Right lobe of liver (tissue), 4 donors: ENCODE measurements around the gene PTEN.

Experiments
- POLR2A ChIP-seq: fragments of 450-650 bp; IDR thresholded peaks from one replicate; pipeline ENCODE4 v1.6.1; 2017; ENCODE audit warnings: antibody characterized with exemption, mild to moderate bottlenecking
- TF ChIP-seq, protein P1 (sequence below), 4 donors: fragments of 200-600 bp in 3 of 4; fragments of 450-650 bp in 1 of 4; IDR thresholded peaks; one replicate each; pipeline versions ENCODE4 v1.5.1 to v1.8.0; 2016 to 2022; ENCODE audit warnings: antibody characterized with exemption in 4 of 4, mild to moderate bottlenecking in 2 of 4
- donor health status: DM: no; HTN: no; CAD: no.
- donor health status: DM: no; HTN: no; CAD: no.
- donor health status: DM: no; HTN: yes; CAD: no.

DNA sequence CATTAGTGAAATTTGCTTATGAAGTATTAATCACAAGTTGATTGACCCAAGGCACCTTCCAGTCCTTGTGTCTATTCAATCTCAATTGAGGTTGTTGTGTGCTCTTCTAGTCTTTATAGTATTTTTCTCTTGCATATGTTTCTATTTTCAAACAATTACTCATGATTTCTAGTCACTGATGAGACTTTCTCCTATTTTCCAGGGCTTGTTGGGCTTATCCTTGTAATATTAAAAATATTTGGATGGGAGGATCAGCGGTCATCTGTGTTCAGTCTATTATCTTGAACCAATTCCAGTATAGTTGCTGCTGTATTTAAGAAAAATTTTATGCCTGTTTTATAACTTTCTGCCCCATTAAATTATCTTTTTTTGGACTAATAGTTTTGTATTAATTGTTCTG, 154.4 kb downstream of the PTEN start:
- TF ChIP-seq, protein P1, sequence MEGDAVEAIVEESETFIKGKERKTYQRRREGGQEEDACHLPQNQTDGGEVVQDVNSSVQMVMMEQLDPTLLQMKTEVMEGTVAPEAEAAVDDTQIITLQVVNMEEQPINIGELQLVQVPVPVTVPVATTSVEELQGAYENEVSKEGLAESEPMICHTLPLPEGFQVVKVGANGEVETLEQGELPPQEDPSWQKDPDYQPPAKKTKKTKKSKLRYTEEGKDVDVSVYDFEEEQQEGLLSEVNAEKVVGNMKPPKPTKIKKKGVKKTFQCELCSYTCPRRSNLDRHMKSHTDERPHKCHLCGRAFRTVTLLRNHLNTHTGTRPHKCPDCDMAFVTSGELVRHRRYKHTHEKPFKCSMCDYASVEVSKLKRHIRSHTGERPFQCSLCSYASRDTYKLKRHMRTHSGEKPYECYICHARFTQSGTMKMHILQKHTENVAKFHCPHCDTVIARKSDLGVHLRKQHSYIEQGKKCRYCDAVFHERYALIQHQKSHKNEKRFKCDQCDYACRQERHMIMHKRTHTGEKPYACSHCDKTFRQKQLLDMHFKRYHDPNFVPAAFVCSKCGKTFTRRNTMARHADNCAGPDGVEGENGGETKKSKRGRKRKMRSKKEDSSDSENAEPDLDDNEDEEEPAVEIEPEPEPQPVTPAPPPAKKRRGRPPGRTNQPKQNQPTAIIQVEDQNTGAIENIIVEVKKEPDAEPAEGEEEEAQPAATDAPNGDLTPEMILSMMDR (IDR thresholded peaks at IDR 0.05): no peak
- no peak for TF ChIP-seq POLR2A
